CD4-positive, alpha-beta T cell (primary cell): Measurements from ENCODE around the gene DNAJC2. TPM values are rescaled to one million over a fixed set of nuclear protein-coding genes. Genes with fewer than 3 reads are reported as not detected.

Source experiments
- ATAC-seq: fragments of 200-7000 bp; cut with Tn5 transposase; one replicate; pipeline ENCODE4 v1.10.0; 2022; ENCODE audit warnings: mild to moderate bottlenecking; ENCODE audit not compliant: poor library complexity
- CTCF ChIA-PET: fragments of 350-600 bp; sonication (Branson Sonifier 250); formaldehyde crosslinking; loops from one replicate; lab custom pipeline; 2021; ENCODE audit warnings: antibody characterized with exemption, inconsistent platforms; lab: Charles Lee
- POLR2A ChIA-PET: fragments of 350-600 bp; sonication (Branson Sonifier 250); formaldehyde crosslinking; loops from one replicate; lab custom pipeline; 2021; ENCODE audit warnings: antibody characterized with exemption, inconsistent platforms; lab: Charles Lee
- DNase-seq, 14 experiments: peaks; one replicate each; pipeline ENCODE4 v3.0.0-alpha.2; 2013 to 2020; ENCODE audit warnings: mixed read lengths in 2 of 14
- H3K27ac ChIP-seq, 2 donors: one replicate each; pipeline versions ENCODE4 v1.5.1 to v1.7.0; 2013; ENCODE audit warnings: low read length in 2 of 2, low read depth in 1 of 2, mild to moderate bottlenecking in 1 of 2
- H3K27me3 ChIP-seq, 2 experiments: 1 replicate in 1 of 2; 2 replicates in 1 of 2; pipeline versions ENCODE4 v1.6.1 to v1.7.0; 2013; ENCODE audit warnings: low read length in 2 of 2, control low read depth in 1 of 2, mild to moderate bottlenecking in 1 of 2, moderate library complexity in 1 of 2; ENCODE audit not compliant: insufficient read depth in 2 of 2, control insufficient read depth in 1 of 2
- H3K36me3 ChIP-seq: one replicate; pipeline ENCODE4 v1.6.1; 2013; ENCODE audit warnings: low read length, control low read depth; ENCODE audit not compliant: insufficient read depth
- H3K4me1 ChIP-seq: one replicate; pipeline ENCODE4 v1.6.1; 2013; ENCODE audit warnings: low read length, control low read depth; ENCODE audit not compliant: insufficient read depth
- H3K4me3 ChIP-seq: one replicate; pipeline ENCODE4 v1.5.1; 2013; ENCODE audit warnings: mild to moderate bottlenecking, low read length, moderate library complexity
- H3K9me3 ChIP-seq, 2 experiments: 1 replicate in 1 of 2; 2 replicates in 1 of 2; pipeline versions ENCODE4 v1.6.1 to v1.7.0; 2013; ENCODE audit warnings: low read length in 2 of 2, mild to moderate bottlenecking in 2 of 2, control low read depth in 1 of 2, moderate library complexity in 1 of 2; ENCODE audit not compliant: control insufficient read depth in 1 of 2, insufficient read depth in 1 of 2
- H3K27ac Mint-ChIP-seq: one replicate; pipeline ENCODE4 v1.8.0; 2020; ENCODE audit warnings: mixed read lengths
- H3K27me3 Mint-ChIP-seq: one replicate; pipeline ENCODE4 v1.8.0; 2021; ENCODE audit warnings: mixed read lengths
- H3K36me3 Mint-ChIP-seq: one replicate; pipeline ENCODE4 v1.8.0; 2021; ENCODE audit warnings: low read depth, mixed read lengths
- H3K4me1 Mint-ChIP-seq: one replicate; pipeline ENCODE4 v1.8.0; 2021; ENCODE audit warnings: low read depth, mixed read lengths
- H3K4me3 Mint-ChIP-seq: one replicate; pipeline ENCODE4 v1.8.0; 2020; ENCODE audit warnings: mild to moderate bottlenecking, mixed read lengths
- H3K9me3 Mint-ChIP-seq: one replicate; pipeline ENCODE4 v1.8.0; 2020; ENCODE audit warnings: mixed read lengths
- intact Hi-C, 2 experiments: fragments of 100-400 bp; cut with DNase I in 1 of 2; cut with micrococcal nuclease in 1 of 2; formaldehyde crosslinking; loops; one replicate each; pipeline versions ENCODE4 v1.15.1 to v1.9.0; 2023 to 2025; cut with DNase I, micrococcal nuclease
- total RNA-seq, 174 experiments: library from RNA in 2 of 174; stranded (reverse) in 2 of 174; gene quantifications; one replicate each; pipeline ENCODE4 v1.2.3 and lab custom pipeline; 2021 to 2026
- TF ChIP-seq, protein P1 (sequence below): fragments of 200-600 bp; IDR thresholded peaks from one replicate; pipeline ENCODE4 v1.8.0; 2022; ENCODE audit warnings: antibody characterized with exemption, mild to moderate bottlenecking

The DNAJC2 gene
- total RNA-seq, 2 experiments from 2014 or later: 72.0 to 77.4 TPM

- no peak for DNase-seq
- no peaks in the 10 kb centered on the region for H3K27me3 ChIP-seq
- H3K9me3 ChIP-seq: no peaks in the 10 kb centered on the region
- CTCF ChIA-PET: no interaction called here
- no peak for ATAC-seq
- POLR2A ChIA-PET: interaction anchor here (0.7 kb wide), 1 partner anchor 1661 kb away, joined by 3 read pairs; no protein-coding TSS in a partner anchor
- TF ChIP-seq, protein P1, sequence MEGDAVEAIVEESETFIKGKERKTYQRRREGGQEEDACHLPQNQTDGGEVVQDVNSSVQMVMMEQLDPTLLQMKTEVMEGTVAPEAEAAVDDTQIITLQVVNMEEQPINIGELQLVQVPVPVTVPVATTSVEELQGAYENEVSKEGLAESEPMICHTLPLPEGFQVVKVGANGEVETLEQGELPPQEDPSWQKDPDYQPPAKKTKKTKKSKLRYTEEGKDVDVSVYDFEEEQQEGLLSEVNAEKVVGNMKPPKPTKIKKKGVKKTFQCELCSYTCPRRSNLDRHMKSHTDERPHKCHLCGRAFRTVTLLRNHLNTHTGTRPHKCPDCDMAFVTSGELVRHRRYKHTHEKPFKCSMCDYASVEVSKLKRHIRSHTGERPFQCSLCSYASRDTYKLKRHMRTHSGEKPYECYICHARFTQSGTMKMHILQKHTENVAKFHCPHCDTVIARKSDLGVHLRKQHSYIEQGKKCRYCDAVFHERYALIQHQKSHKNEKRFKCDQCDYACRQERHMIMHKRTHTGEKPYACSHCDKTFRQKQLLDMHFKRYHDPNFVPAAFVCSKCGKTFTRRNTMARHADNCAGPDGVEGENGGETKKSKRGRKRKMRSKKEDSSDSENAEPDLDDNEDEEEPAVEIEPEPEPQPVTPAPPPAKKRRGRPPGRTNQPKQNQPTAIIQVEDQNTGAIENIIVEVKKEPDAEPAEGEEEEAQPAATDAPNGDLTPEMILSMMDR: no peak
- no peak overlapping the region for H3K27ac Mint-ChIP-seq
- H3K36me3 Mint-ChIP-seq: no peaks in the 10 kb centered on the region
- no peak overlapping the region for H3K27ac ChIP-seq
- H3K4me3 ChIP-seq: no peak overlapping the region
- no peaks in the 10 kb centered on the region for H3K4me1 Mint-ChIP-seq
- H3K4me3 Mint-ChIP-seq: no peak overlapping the region
- no peaks in the 10 kb centered on the region for H3K36me3 ChIP-seq
- intact Hi-C loops: no loop called here
- peaks cover 8% of the 10 kb centered on the region for H3K27me3 Mint-ChIP-seq
- no peaks in the 10 kb centered on the region for H3K9me3 Mint-ChIP-seq
- H3K4me1 ChIP-seq: no peaks in the 10 kb centered on the region
These were observed 34.9 kb upstream of the DNAJC2 start for GRCh38 chr7:103379270-103379975.

DNA sequence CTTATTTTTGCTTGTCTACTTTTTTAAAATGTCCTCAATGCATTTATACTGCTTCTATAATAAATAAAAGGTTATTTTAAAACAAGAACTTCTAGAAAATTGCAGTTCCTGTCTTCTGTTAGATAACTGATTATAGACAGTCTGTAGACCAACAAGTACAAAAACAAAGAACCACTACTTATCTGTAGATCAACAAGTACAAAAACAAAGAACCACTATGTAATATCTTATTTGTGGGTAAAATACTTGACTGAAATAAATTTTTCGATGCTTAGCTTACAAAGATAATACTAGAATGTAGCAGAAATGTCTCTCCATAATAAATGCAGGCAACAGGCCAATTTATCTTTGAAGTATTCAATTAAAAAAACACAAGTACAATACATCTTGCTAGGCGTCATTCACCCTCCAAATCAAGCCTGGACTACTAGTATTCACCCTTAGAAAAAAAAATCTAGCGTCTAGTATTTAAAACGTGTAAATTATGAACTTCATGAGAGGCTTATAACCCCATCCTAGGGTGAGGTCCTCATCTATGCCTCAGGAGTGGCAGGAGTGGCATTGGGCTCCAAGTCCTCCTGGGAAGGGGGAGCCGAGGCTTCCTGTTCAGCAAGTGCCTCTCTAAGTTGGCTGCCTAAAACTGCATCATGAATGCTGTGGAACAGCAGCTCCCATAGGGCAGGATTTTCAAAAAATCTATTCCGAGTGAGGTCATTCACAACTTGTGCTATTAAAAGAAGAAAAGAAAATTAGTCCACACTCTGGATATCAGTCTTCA is 29.5 kb upstream of the DNAJC2 start:
- Mint-ChIP-seq H3K4me3 (no peak overlapping the region), H3K9me3 (no peaks in the 10 kb centered on the region), H3K36me3 (peaks cover 10% of the 10 kb centered on the region), H3K27ac (no peak overlapping the region), H3K4me1 (peaks cover 6% of the 10 kb centered on the region), H3K27me3 (peaks cover 3% of the 10 kb centered on the region)
- intact Hi-C loops: no loop called here
- H3K27me3 ChIP-seq: no peaks in the 10 kb centered on the region
- DNase-seq (no peak), ATAC-seq (no peak)
- no peaks in the 10 kb centered on the region for H3K4me1 ChIP-seq
- H3K9me3 ChIP-seq: no peaks in the 10 kb centered on the region
- H3K27ac ChIP-seq: no peak overlapping the region
- H3K36me3 ChIP-seq: peaks cover 10% of the 10 kb centered on the region
- POLR2A ChIA-PET: no interaction called here
- CTCF ChIA-PET: no interaction called here
- no peak overlapping the region for H3K4me3 ChIP-seq
- TF ChIP-seq, protein P1: no peak

- Mint-ChIP-seq H3K36me3 (peaks cover 51% of the 10 kb centered on the region), H3K4me1 (peaks cover 6% of the 10 kb centered on the region), H3K27me3 (no peaks in the 10 kb centered on the region), H3K9me3 (no peaks in the 10 kb centered on the region), H3K4me3 (no peak overlapping the region), H3K27ac (no peak overlapping the region)
- ChIA-PET CTCF (no interaction called here), POLR2A (no interaction called here)
- DNase-seq (no peak), ATAC-seq (no peak)
- H3K4me3 ChIP-seq: no peak overlapping the region
- TF ChIP-seq, protein P1: no peak
- H3K27me3 ChIP-seq: no peaks in the 10 kb centered on the region
- H3K36me3 ChIP-seq: peaks cover 50% of the 10 kb centered on the region
- intact Hi-C loops: no loop called here
- no peaks in the 10 kb centered on the region for H3K9me3 ChIP-seq
- H3K27ac ChIP-seq: no peak overlapping the region
- H3K4me1 ChIP-seq: no peaks in the 10 kb centered on the region
These were observed 24.9 kb upstream of the DNAJC2 start for GRCh38 chr7:103369432-103369831.
